HG03097 (cell line): ENCODE data around the gene DHX16.
A peak's percentile ranks its signal among the peaks of the same experiment; 100 is the strongest.
"Not testable (repeated sequence)": the region's sequence is repeated elsewhere in the genome, so short reads cannot be mapped to it uniquely, and the experiment has no call there.

Experiments used
- ATAC-seq: cut with Tn5 transposase; IDR thresholded peaks from one replicate; pipeline ENCODE4 v1.9.1; 2021; ENCODE audit not compliant: unreplicated experiment, low FRiP score

The DHX16 gene

GRCh38 chr6:30672445-30673253, at the start of gene DHX16:
Gene DHX16 (minus strand): TSS chr6:30673006. CDS start chr6:30672841, 165 bp downstream.
- ATAC-seq: peak; percentile 80

GRCh38 chr6:30722025-30722279, 49.1 kb upstream of the DHX16 start:
- not testable (repeated sequence) for ATAC-seq

GRCh38 chr6:30721198-30722024, 48.6 kb upstream of the DHX16 start:
- ATAC-seq: peak; percentile 20

GRCh38 chr6:30720738-30721197, 48.0 kb upstream of the DHX16 start:
- no peak for ATAC-seq

- ATAC-seq: peak; percentile 45
These were observed 47.3 kb upstream of the DHX16 start, which contains the start of gene TUBB for GRCh38 chr6:30719791-30720737. Gene TUBB (plus strand): TSS chr6:30720352. CDS start chr6:30720507, 155 bp downstream.

GRCh38 chr6:30719356-30719755, 46.5 kb upstream of the DHX16 start:
- no peak for ATAC-seq

GRCh38 chr6:30717845-30718720, 45.3 kb upstream of the DHX16 start:
- not testable (repeated sequence) for ATAC-seq

- peak; percentile 61 for ATAC-seq
These were observed 44.5 kb upstream of the DHX16 start, which contains the start of gene MDC1 for GRCh38 chr6:30717129-30717844. Gene MDC1 (minus strand): TSS chr6:30717281. CDS start chr6:30715175, 2,106 bp downstream.

- no peak for ATAC-seq
These were observed 44.0 kb upstream of the DHX16 start for GRCh38 chr6:30716879-30717128.

- no peak for ATAC-seq
These were observed 41.5 kb upstream of the DHX16 start for GRCh38 chr6:30714263-30714662.

GRCh38 chr6:30712441-30712945, 39.7 kb upstream of the DHX16 start:
- ATAC-seq: no peak

GRCh38 chr6:30711758-30712380, 39.1 kb upstream of the DHX16 start:
- ATAC-seq: no peak

- ATAC-seq: no peak
These were observed 36.5 kb upstream of the DHX16 start for GRCh38 chr6:30709101-30709868.

GRCh38 chr6:30707281-30707850, 34.6 kb upstream of the DHX16 start:
- ATAC-seq: no peak

- ATAC-seq: no peak
These were observed 32.8 kb upstream of the DHX16 start for GRCh38 chr6:30705620-30706019.

GRCh38 chr6:30703821-30704220, 31.0 kb upstream of the DHX16 start:
- ATAC-seq: no peak

GRCh38 chr6:30703011-30703410, 30.2 kb upstream of the DHX16 start:
- ATAC-seq: no peak
